Measurements from ENCODE around the gene PRKRA.

DNA sequence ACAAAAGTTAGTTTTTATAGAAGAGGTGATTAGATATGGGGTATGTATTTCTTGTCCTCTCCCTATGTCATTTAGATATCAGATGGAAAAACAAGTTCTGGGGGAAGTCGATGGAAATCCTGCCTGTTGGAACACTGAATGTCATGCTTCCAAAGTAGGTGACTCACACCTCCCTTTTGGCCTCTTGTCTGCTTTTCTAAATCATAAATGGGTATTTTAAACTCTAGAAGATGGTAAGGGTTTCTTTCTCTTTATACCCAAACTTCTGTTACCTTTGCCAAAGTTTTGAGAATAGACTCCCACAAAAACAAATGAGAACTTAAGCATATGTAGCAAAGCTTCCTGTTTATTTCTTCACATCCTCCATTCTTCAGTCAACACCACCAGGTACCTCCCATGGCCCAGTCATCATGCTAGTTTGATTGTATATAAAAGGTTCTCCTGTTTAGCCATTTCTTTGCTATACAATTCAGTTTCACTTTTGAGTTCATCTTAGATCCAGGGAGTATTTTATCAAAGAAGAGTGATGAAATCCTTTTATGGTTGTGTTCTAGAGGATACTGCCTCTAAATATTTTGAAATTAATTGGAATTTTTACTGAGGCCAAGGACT, 63.9 kb downstream of the PRKRA start:
- no peak for TF ChIP-seq POLR2AphosphoS5 (IDR thresholded peaks at IDR 0.05)
- no peak for TF ChIP-seq EP300 (IDR thresholded peaks at IDR 0.05)
- TF ChIP-seq, protein P1, sequence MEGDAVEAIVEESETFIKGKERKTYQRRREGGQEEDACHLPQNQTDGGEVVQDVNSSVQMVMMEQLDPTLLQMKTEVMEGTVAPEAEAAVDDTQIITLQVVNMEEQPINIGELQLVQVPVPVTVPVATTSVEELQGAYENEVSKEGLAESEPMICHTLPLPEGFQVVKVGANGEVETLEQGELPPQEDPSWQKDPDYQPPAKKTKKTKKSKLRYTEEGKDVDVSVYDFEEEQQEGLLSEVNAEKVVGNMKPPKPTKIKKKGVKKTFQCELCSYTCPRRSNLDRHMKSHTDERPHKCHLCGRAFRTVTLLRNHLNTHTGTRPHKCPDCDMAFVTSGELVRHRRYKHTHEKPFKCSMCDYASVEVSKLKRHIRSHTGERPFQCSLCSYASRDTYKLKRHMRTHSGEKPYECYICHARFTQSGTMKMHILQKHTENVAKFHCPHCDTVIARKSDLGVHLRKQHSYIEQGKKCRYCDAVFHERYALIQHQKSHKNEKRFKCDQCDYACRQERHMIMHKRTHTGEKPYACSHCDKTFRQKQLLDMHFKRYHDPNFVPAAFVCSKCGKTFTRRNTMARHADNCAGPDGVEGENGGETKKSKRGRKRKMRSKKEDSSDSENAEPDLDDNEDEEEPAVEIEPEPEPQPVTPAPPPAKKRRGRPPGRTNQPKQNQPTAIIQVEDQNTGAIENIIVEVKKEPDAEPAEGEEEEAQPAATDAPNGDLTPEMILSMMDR (IDR thresholded peaks at IDR 0.05), result no peak
- no peak for TF ChIP-seq POLR2A (IDR thresholded peaks at IDR 0.05)
